ENCODE data around the gene RAB22A.

Gene RAB22A

GRCh38 chr20:58303547-58303946 lies 6.0 kb upstream of the RAB22A start:
- DNase-seq (ENCODE audit: low read depth) = no peak

GRCh38 chr20:58305061-58305460 lies 4.5 kb upstream of the RAB22A start:
- no peak for DNase-seq (ENCODE audit: low read depth)

GRCh38 chr20:58306421-58307261 lies 2.9 kb upstream of the RAB22A start:
- peak; percentile 46 for DNase-seq (ENCODE audit: low read depth)

- DNase-seq (ENCODE audit: low read depth) = no peak
Measured at GRCh38 chr20:58307270-58307669, 2.2 kb upstream of the RAB22A start.

GRCh38 chr20:58308290-58308679 lies 1.2 kb upstream of the RAB22A start:
- no peak for DNase-seq (ENCODE audit: low read depth)

GRCh38 chr20:58308680-58309527 lies 611 bp upstream of the RAB22A start:
- DNase-seq (ENCODE audit: low read depth) = peak; percentile 47

GRCh38 chr20:58310291-58310782 lies 822 bp downstream of the RAB22A start:
- no peak for DNase-seq (ENCODE audit: low read depth)

GRCh38 chr20:58312836-58313235 lies 3.3 kb downstream of the RAB22A start:
- no peak for DNase-seq (ENCODE audit: low read depth)

- DNase-seq (ENCODE audit: low read depth) = no peak
Measured at GRCh38 chr20:58313396-58313795, 3.9 kb downstream of the RAB22A start.

GRCh38 chr20:58321205-58321604 lies 11.7 kb downstream of the RAB22A start:
- DNase-seq (ENCODE audit: low read depth) = no peak

- no peak for DNase-seq (ENCODE audit: low read depth)
Measured at GRCh38 chr20:58322083-58322482, 12.6 kb downstream of the RAB22A start.

- no peak for DNase-seq (ENCODE audit: low read depth)
Measured at GRCh38 chr20:58325912-58326311, 16.4 kb downstream of the RAB22A start.

GRCh38 chr20:58327211-58327610 lies 17.7 kb downstream of the RAB22A start:
- no peak for DNase-seq (ENCODE audit: low read depth)

GRCh38 chr20:58328836-58329235 lies 19.3 kb downstream of the RAB22A start:
- no peak for DNase-seq (ENCODE audit: low read depth)

GRCh38 chr20:58329711-58330110 lies 20.2 kb downstream of the RAB22A start:
- DNase-seq (ENCODE audit: low read depth) = no peak

GRCh38 chr20:58330249-58330648 lies 20.7 kb downstream of the RAB22A start:
- DNase-seq (ENCODE audit: low read depth) = no peak

- no peak for DNase-seq (ENCODE audit: low read depth)
Measured at GRCh38 chr20:58330687-58331086, 21.2 kb downstream of the RAB22A start.

GRCh38 chr20:58331961-58332551 lies 22.5 kb downstream of the RAB22A start:
- no peak for DNase-seq (ENCODE audit: low read depth)

GRCh38 chr20:58339741-58340140 lies 30.2 kb downstream of the RAB22A start:
- no peak for DNase-seq (ENCODE audit: low read depth)

- DNase-seq (ENCODE audit: low read depth) = no peak
Measured at GRCh38 chr20:58340151-58340550, 30.6 kb downstream of the RAB22A start.

GRCh38 chr20:58340853-58341252 lies 31.3 kb downstream of the RAB22A start:
- no peak for DNase-seq (ENCODE audit: low read depth)

GRCh38 chr20:58342104-58342945 lies 32.8 kb downstream of the RAB22A start:
- DNase-seq (ENCODE audit: low read depth) = no peak

Data from activated T-cell treated with anti-CD3 and anti-CD28 coated beads for 1 hour (primary cell).